Liver (tissue), 3 donors: ENCODE measurements around the gene BRWD1.

Experiments
- EGR1 ChIP-seq, 2 donors: IDR thresholded peaks; 2 replicates each; pipeline ENCODE4 v1.6.1; 2016 to 2018; ENCODE audit warnings: antibody characterized with exemption in 2 of 2, low read depth in 2 of 2
- JUND ChIP-seq, 2 donors: IDR thresholded peaks; 2 replicates each; pipeline ENCODE4 v1.6.1; 2016; ENCODE audit warnings: antibody characterized with exemption in 2 of 2
- RAD21 ChIP-seq, 2 donors: IDR thresholded peaks; 2 replicates each; pipeline ENCODE4 v1.6.1; 2016; ENCODE audit warnings: antibody characterized with exemption in 2 of 2, mild to moderate bottlenecking in 2 of 2
- RXRA ChIP-seq, 2 donors: IDR thresholded peaks; 2 replicates each; pipeline ENCODE4 v1.6.1; 2017 to 2018; ENCODE audit warnings: antibody characterized with exemption in 2 of 2, mild to moderate bottlenecking in 1 of 2
- SP1 ChIP-seq: IDR thresholded peaks from 2 replicates; pipeline ENCODE4 v1.6.1; 2018; ENCODE audit warnings: antibody characterized with exemption, mild to moderate bottlenecking
- TAF1 ChIP-seq: conservative IDR thresholded peaks from 2 replicates; pipeline ENCODE4 v1.6.1; 2016; ENCODE audit warnings: antibody characterized with exemption, mild to moderate bottlenecking
- TF ChIP-seq, protein P1 (sequence below): fragments of 150-350 bp; IDR thresholded peaks from 2 replicates; pipeline ENCODE4 v1.5.1; 2017; ENCODE audit warnings: improper control_type of control experiment, low read depth, low read length; ENCODE audit not compliant: missing input control
- TF ChIP-seq, protein P2 (sequence below): IDR thresholded peaks from 2 replicates; pipeline ENCODE4 v1.6.1; 2016; ENCODE audit warnings: antibody characterized with exemption, mild to moderate bottlenecking
- TF ChIP-seq, protein P3 (sequence below): IDR thresholded peaks from 2 replicates; pipeline ENCODE4 v1.6.1; 2016; ENCODE audit warnings: antibody characterized with exemption
- TF ChIP-seq, protein P4 (sequence below): IDR thresholded peaks from 2 replicates; pipeline ENCODE4 v1.6.1; 2016; ENCODE audit warnings: antibody characterized with exemption
- donor health status: healthy.
- donor health status: healthy.

DNA sequence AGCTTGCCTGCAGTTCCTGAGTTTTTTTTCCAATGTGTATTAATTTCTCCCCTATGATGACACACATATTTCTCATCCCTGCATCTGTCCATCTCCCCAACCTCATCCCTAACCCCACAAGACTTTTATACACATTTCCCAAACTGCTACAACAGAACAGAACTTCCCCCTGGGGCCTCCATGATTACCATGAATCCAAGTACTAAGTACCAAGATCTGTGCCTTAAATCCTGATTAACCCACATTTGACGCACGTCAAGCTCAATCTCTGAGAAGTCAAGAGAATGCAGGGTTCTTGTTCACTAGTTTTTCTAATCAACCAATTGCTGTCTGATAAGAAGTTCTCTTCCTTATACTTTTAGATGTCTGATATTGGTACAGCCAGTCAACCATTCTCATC, 25.8 kb upstream of the BRWD1 start:
- TF ChIP-seq JUND (IDR thresholded peaks at IDR 0.05) (no peak), TAF1 (no peak), EGR1 (IDR thresholded peaks at IDR 0.05; ENCODE audit: low read depth in 2 of 2) (no peak), SP1 (no peak), RXRA (IDR thresholded peaks at IDR 0.05) (no peak), RAD21 (IDR thresholded peaks at IDR 0.05) (no peak)
- TF ChIP-seq, protein P1, sequence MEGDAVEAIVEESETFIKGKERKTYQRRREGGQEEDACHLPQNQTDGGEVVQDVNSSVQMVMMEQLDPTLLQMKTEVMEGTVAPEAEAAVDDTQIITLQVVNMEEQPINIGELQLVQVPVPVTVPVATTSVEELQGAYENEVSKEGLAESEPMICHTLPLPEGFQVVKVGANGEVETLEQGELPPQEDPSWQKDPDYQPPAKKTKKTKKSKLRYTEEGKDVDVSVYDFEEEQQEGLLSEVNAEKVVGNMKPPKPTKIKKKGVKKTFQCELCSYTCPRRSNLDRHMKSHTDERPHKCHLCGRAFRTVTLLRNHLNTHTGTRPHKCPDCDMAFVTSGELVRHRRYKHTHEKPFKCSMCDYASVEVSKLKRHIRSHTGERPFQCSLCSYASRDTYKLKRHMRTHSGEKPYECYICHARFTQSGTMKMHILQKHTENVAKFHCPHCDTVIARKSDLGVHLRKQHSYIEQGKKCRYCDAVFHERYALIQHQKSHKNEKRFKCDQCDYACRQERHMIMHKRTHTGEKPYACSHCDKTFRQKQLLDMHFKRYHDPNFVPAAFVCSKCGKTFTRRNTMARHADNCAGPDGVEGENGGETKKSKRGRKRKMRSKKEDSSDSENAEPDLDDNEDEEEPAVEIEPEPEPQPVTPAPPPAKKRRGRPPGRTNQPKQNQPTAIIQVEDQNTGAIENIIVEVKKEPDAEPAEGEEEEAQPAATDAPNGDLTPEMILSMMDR, result no peak
- TF ChIP-seq, protein P2, sequence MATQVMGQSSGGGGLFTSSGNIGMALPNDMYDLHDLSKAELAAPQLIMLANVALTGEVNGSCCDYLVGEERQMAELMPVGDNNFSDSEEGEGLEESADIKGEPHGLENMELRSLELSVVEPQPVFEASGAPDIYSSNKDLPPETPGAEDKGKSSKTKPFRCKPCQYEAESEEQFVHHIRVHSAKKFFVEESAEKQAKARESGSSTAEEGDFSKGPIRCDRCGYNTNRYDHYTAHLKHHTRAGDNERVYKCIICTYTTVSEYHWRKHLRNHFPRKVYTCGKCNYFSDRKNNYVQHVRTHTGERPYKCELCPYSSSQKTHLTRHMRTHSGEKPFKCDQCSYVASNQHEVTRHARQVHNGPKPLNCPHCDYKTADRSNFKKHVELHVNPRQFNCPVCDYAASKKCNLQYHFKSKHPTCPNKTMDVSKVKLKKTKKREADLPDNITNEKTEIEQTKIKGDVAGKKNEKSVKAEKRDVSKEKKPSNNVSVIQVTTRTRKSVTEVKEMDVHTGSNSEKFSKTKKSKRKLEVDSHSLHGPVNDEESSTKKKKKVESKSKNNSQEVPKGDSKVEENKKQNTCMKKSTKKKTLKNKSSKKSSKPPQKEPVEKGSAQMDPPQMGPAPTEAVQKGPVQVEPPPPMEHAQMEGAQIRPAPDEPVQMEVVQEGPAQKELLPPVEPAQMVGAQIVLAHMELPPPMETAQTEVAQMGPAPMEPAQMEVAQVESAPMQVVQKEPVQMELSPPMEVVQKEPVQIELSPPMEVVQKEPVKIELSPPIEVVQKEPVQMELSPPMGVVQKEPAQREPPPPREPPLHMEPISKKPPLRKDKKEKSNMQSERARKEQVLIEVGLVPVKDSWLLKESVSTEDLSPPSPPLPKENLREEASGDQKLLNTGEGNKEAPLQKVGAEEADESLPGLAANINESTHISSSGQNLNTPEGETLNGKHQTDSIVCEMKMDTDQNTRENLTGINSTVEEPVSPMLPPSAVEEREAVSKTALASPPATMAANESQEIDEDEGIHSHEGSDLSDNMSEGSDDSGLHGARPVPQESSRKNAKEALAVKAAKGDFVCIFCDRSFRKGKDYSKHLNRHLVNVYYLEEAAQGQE, result no peak
- TF ChIP-seq, protein P3, sequence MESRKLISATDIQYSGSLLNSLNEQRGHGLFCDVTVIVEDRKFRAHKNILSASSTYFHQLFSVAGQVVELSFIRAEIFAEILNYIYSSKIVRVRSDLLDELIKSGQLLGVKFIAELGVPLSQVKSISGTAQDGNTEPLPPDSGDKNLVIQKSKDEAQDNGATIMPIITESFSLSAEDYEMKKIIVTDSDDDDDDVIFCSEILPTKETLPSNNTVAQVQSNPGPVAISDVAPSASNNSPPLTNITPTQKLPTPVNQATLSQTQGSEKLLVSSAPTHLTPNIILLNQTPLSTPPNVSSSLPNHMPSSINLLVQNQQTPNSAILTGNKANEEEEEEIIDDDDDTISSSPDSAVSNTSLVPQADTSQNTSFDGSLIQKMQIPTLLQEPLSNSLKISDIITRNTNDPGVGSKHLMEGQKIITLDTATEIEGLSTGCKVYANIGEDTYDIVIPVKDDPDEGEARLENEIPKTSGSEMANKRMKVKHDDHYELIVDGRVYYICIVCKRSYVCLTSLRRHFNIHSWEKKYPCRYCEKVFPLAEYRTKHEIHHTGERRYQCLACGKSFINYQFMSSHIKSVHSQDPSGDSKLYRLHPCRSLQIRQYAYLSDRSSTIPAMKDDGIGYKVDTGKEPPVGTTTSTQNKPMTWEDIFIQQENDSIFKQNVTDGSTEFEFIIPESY, result no peak
- TF ChIP-seq, protein P4, sequence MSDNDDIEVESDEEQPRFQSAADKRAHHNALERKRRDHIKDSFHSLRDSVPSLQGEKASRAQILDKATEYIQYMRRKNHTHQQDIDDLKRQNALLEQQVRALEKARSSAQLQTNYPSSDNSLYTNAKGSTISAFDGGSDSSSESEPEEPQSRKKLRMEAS, result no peak
